Daoy (cell line): ENCODE measurements around the gene CD2AP. TPM values are rescaled to one million over a fixed set of nuclear protein-coding genes. Genes with fewer than 3 reads are reported as not detected.
"Not testable (repeated sequence)": the region's sequence is repeated elsewhere in the genome, so short reads cannot be mapped to it uniquely, and the experiment has no call there.

ENCODE experiments used
- DNase-seq: peaks from one replicate; pipeline ENCODE4 v3.0.0-alpha.2; 2015; ENCODE audit warnings: low read depth
- total RNA-seq: library from RNA; depleted of rRNA; stranded (reverse); fragments of >200 nt; shearing (Covaris generic); gene quantifications from 2 replicates; pipeline ENCODE4 v1.2.3, GENCODE V29; 2014

The CD2AP gene
- total RNA-seq, 1 experiment from 2014 or later: 53.8 TPM

- DNase-seq: no peak
Measured at GRCh38 chr6:47496935-47497579, 19.5 kb downstream of the CD2AP start.

- DNase-seq: no peak
Measured at GRCh38 chr6:47502920-47503319, 25.3 kb downstream of the CD2AP start.

GRCh38 chr6:47509937-47510336 is 32.3 kb downstream of the CD2AP start:
- DNase-seq: no peak

GRCh38 chr6:47512872-47513271 is 35.3 kb downstream of the CD2AP start:
- DNase-seq: no peak

- DNase-seq: no peak
Measured at GRCh38 chr6:47519279-47519678, 41.7 kb downstream of the CD2AP start.

- no peak for DNase-seq
Measured at GRCh38 chr6:47520282-47520681, 42.7 kb downstream of the CD2AP start.

- DNase-seq: no peak
Measured at GRCh38 chr6:47521961-47522360, 44.4 kb downstream of the CD2AP start.

GRCh38 chr6:47524136-47524845 is 46.7 kb downstream of the CD2AP start:
- DNase-seq: no peak

GRCh38 chr6:47525330-47526057 is 47.9 kb downstream of the CD2AP start:
- DNase-seq: no peak

- DNase-seq: no peak
Measured at GRCh38 chr6:47527274-47527673, 49.7 kb downstream of the CD2AP start.

- DNase-seq: no peak
Measured at GRCh38 chr6:47529734-47530133, 52.1 kb downstream of the CD2AP start.

- DNase-seq: no peak
Measured at GRCh38 chr6:47532981-47533585, 55.5 kb downstream of the CD2AP start.

GRCh38 chr6:47534063-47534462 is 56.5 kb downstream of the CD2AP start:
- DNase-seq: no peak

GRCh38 chr6:47535316-47536225 is 58.0 kb downstream of the CD2AP start:
- DNase-seq: no peak

- no peak for DNase-seq
Measured at GRCh38 chr6:47536816-47537401, 59.3 kb downstream of the CD2AP start.

GRCh38 chr6:47545223-47545622 is 67.6 kb downstream of the CD2AP start:
- DNase-seq: no peak

GRCh38 chr6:47551670-47552069 is 74.1 kb downstream of the CD2AP start:
- no peak for DNase-seq

GRCh38 chr6:47552319-47552718 is 74.7 kb downstream of the CD2AP start:
- DNase-seq: no peak

- not testable (repeated sequence) for DNase-seq
Measured at GRCh38 chr6:47553243-47553642, 75.7 kb downstream of the CD2AP start.

GRCh38 chr6:47556459-47556858 is 78.9 kb downstream of the CD2AP start:
- DNase-seq: not testable (repeated sequence)

- no peak for DNase-seq
Measured at GRCh38 chr6:47563162-47563561, 85.6 kb downstream of the CD2AP start.
